ENCODE data around the gene PADI1.

Gene PADI1

DNA sequence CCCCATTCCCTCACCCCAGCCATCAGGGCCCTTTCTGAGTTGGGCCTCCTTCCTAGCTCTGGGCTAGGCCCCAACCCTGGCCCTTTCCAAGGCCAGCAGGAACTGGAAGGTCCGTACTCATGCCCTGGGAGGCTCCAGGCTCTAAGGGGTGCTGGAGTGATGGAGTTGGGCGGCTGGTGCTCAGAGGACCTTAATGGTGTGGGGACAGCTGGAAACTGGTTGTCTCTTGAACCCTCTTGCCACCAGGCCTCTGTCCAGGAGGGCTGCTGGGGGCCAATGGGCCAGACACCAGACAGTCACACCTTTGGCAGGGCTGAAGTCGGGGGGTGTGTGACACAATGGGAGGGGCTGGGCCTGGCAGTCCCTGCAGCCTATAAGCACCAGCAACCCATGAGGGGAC lies 9.2 kb upstream of the PADI1 start:
- no peak for DNase-seq (ENCODE audit: low read depth)

DNA sequence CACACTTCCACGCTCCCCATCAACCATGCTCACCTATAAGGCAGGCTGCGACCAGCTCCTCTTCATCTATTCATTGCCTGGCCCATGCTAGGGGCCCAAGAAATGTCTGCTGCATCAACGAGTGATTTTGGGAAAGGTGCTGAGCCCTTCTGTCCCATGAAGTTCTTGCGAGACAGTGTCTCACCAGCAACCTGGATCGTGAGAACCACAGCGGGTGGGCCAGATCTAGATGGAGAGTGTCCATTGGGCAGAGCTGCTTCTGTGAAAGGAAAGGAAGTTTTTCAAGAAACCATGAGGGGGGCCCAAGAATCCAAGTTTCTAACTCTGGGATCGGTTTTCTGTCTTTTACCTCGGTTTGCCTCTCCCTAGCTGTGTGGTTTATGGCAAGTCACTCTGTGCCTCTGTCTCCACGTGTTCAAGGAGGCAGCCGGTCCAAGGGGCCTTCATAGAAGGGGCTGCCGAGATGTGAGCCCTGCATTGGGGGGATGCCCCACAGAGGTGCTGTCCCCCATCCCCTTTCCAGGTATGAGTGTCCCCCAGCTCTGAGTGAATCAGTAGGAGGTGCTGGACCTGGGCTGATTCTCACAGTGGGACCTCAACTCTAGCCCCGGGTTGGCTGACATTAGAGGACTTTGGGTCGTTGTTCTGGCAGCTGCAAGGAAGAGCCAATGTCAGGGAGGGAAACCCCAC lies 8.3 kb upstream of the PADI1 start:
- no peak for DNase-seq (ENCODE audit: low read depth)

More for the DNA sequence above, 9.2 kb upstream of the PADI1 start:
- no peak overlapping the region for H3K4me3 ChIP-seq (ENCODE audit: low read depth, low read length)

DNA sequence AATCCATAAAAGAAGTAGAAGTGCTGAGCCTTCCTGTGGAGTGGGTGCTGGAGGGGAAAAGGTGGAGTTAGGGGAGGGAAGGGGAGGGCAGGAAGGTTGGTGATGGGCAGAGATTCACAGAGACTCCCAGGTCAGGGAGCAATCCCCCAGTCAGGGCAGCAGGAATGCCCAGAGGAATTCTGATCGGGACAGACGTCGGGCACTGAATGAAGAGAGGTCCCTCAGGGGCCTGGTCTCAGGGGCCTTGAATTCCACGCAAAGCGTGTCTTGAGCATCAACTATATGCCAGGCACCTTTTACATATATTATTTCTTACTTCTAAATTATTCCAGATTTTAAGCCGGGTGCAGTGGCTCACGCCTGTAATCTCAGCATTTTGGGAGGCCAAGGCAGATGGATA lies 7.2 kb upstream of the PADI1 start:
- H3K4me3 ChIP-seq (ENCODE audit: low read depth, low read length) = no peak overlapping the region
- no peak for DNase-seq (ENCODE audit: low read depth)

More for the DNA sequence above, 8.3 kb upstream of the PADI1 start:
- H3K4me3 ChIP-seq (ENCODE audit: low read depth, low read length) = no peak overlapping the region

DNA sequence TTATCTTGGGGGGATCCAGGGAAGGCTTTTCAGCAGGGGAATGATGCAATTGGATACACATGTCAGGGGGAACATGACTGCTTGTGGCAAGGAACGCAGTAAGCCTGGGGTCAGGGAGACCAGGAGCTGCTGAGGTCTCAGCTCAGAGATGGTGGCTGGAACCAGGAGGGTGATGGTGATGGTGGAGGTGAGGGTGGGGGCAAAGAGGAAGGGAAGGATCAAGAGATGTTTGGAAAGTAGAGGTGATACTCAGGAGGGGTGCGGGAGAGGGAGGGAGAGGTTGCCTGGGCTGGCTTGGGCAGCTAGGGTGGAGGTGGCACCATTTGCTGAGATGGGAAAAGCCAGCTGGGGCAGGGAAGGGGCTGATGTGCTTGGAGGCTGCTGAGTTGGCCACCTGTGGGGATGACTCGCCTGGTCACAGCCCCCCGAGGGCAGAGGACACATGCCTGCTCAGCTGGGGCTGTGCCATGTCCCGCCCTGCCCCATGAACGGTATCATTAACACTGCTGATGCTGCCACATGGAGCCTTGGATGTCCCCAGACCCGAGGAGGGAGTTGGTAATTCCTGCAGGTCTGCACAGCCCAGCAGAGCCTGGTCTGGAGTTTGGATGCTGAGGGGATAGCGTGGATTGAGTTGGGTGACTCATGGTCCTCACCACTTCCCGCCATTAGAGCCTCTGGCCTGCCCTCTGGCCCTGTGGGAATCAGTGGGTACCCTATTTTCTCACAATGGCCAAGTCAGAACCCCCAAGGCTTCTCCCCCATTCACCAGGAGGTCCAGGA lies 6.3 kb upstream of the PADI1 start:
- no peak for DNase-seq (ENCODE audit: low read depth)
- H3K4me3 ChIP-seq (ENCODE audit: low read depth, low read length) = no peak overlapping the region

DNA sequence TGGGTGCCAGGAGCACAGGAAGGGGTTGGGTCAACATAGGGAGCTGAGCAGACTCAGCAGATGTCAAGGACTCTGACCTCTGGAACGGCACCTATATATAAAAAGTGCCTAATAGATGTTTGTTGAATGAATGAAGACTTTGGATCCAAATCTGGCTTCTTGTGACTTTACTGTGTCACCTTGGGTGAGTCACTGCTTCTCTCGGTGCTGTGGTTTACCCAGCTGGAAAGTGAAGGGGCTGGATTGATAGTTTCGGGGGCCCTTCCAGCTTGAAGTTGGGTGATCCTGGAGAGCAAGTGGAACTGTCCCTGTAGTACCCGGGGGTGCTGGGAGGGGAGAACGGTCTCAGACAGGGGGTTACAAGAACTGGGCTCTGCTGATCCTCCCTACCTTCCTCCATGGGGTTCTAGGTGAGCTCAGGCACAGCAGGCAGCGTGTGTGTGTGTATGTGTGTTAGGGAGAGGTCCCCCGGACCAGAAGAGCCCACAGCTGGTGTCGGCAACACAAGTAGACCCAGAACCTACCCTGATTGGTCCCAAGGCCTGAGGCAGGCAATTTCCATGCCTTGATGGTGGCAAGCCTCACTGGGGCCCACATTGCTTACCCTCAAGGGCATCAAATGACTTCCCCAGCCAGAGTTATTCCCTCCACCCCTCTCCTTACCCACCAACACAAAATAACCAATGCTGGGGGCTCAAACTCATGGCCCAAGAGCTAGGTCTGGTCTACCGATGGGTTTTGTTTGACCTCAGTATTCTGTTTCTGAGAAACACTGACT lies 5.5 kb upstream of the PADI1 start:
- H3K4me3 ChIP-seq (ENCODE audit: low read depth, low read length) = no peak overlapping the region
- no peak for DNase-seq (ENCODE audit: low read depth)

DNA sequence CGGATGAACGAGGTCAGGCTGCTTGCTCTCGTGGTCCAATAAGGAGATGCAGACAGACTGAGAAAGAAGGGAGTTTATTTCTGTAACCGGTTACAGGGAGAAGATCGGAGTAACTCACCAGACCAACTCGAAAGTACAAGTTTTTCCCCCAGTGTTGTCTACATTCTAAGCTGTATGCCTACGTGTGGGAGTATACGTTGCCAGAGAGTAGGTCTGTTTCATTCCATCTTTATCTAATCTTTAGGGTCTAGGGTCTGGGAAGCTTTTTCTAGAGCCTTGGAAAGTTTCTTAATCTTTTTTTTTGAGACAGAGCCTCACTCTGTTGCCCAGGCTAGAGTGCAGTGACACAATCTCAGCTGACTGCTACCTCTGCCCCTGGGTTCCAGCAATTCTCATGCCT lies 4.7 kb upstream of the PADI1 start:
- DNase-seq (ENCODE audit: low read depth) = no peak

DNA sequence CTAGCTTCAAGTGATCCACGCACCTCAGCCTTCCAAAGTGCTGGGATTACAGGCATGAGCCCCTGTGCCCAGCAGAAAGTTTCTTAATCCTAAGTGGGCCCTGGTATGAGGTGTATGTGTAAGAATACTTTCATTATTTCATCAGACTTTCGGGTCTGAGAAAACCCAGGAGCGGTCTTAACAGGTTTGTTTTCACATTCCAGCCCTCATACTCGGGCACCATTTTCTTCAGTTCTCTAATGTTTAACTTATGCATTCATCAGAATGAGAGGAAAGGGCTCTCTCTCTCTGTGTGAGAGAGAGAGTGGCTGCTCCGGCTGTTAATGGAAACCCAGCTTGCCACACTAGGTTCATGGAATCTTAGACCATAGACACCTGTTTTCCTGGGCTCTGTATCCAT lies 4.2 kb upstream of the PADI1 start:
- H3K4me3 ChIP-seq (ENCODE audit: low read depth, low read length) = no peak overlapping the region
- no peak for DNase-seq (ENCODE audit: low read depth)

More for the DNA sequence above, 4.7 kb upstream of the PADI1 start:
- H3K4me3 ChIP-seq (ENCODE audit: low read depth, low read length) = no peak overlapping the region

DNA sequence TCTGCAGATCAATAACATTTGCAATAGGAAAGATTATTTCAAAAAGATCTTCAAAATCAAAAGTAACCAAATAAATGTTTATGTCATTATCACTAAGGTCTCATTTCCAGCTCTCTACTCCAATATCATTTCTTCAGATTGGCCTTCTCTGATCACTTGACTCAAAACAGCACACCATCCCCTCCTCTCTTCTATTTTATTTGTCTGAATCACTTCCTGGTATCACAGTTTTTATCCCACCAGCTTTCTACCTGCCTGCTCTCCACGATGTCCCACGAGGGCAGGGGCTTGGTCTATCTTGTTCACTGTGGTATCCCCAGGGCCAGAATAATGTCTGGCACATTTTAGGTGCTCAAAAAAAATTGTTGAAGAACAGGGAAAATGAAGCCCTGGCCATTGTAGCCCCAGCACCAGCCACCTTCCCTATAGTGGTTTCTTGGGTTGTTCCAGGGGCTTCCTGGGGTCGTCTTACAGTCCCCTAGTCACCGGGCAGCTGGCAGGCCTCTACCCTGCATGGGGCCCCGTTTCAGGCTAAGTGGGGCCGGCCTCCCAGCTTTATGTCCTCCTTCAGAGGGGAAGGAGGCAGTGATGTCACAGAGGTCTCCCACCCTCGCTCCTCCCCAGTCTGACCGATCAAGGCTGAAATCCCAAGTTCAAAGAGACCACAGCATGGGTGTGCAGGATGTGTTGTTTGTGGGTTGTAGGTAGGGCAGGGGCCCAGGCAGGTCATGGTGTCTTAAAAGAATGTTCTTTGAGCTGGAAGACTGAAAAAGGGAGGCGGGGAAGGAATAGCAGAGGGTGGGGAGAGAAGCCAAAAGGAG lies 3.5 kb upstream of the PADI1 start:
- DNase-seq (ENCODE audit: low read depth) = no peak

DNA sequence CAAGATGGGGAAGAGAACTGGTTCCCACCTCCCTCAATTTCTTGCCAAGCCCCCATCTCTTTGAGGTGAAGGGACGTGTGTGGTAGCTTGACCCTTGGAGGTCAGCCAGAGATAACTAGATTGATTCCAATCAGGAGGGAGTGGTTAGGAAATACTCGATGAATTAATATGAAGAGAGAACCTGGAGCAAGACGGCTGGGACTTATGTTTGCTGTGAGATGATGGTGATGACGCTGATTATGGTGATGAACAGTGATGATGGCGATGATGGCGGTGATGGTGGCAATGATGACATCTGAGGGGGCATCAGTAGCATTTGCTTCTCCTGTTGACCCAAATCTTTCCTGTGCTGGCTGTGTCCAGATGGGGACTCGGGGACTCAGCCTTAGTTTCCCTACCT lies 724 bp downstream of the PADI1 start:
- DNase-seq (ENCODE audit: low read depth) = no peak
- H3K4me3 ChIP-seq (ENCODE audit: low read depth, low read length) = no peak overlapping the region

More for the DNA sequence above, 3.5 kb upstream of the PADI1 start:
- no peak overlapping the region for H3K4me3 ChIP-seq (ENCODE audit: low read depth, low read length)

DNA sequence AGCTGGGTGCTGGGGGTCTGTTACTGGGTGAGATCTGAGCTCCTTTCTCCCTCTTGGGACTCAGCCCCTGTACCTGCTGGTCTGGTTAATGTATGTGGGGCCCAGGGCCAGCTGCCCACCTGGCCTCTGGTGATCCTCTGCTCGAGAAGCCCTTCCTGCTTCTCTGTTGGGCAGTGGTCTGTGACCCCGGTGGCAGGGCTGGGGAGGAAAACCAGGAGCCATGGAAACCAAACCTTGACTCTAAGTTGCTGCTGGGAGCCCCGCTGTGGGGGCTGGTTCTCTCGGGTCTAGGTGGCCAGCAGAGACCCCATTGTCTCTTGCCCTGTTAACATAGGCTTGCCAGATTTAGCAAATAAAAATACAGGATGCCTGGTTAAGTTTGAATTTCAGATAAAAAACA lies 1.3 kb downstream of the PADI1 start:
- no peak overlapping the region for H3K4me3 ChIP-seq (ENCODE audit: low read depth, low read length)
- DNase-seq (ENCODE audit: low read depth) = no peak

DNA sequence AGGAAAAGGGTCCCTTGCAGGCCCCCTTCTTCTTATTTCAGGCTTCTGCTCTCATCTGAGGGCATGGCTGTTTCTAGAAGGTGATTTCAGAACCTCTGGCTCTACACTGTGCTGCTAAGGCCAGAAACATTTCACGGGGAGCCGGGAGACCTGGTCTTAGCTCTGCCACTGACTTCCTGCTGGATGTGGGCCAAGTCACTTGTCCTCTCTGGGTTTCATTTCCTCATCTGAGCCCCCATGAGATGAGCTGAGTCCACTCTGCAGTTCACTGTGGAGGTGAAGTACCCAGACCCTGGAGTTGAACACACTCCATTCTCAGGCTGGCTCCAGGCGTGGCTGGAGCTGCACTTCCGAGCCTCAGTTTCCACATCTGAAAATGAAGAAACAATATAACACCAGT lies 2.1 kb downstream of the PADI1 start:
- no peak overlapping the region for H3K4me3 ChIP-seq (ENCODE audit: low read depth, low read length)
- no peak for DNase-seq (ENCODE audit: low read depth)

DNA sequence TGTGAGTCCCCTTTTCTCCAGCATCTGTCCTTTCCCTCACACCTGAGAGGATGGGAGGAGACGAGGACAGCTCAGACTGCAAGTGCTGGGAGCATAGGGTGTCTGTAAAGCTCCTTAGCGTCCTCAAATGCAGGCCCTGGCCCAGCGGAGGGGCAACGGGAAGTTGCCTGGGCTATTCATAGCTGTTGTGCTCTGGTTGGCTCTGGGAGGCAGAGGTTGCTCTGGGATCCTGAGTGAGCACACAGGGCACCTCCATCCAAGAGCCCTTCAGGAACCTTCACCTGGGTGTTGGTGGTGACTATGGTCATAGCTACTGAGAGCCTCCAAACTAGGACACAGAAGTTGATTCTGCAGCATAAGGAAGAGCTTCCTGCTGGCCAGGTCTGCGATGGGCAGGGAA lies 2.6 kb downstream of the PADI1 start:
- no peak overlapping the region for H3K4me3 ChIP-seq (ENCODE audit: low read depth, low read length)
- DNase-seq (ENCODE audit: low read depth) = no peak

DNA sequence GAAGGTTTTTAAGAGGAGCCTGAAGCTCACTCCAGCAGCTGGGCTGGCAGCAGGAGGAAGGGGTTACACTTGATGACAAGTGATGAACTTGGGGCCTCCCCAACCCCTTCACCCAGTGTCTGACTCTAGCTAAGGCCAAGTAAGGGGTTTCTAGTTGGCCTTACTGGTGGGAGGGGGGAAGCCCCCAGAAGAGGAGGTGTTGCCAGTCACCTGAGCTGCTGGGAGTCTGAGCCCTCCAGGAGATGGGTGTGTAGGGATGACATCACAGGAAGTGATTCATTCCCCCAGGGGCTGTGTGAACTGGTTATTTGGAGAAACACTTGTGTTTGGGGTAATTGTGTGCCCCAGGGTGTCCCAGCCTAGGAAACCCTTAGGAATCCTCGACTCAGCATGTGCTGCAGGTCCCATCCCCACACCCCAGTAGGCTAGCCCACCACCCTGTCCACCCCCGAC lies 3.1 kb downstream of the PADI1 start:
- no peak overlapping the region for H3K4me3 ChIP-seq (ENCODE audit: low read depth, low read length)
- DNase-seq (ENCODE audit: low read depth) = peak; percentile 26

DNA sequence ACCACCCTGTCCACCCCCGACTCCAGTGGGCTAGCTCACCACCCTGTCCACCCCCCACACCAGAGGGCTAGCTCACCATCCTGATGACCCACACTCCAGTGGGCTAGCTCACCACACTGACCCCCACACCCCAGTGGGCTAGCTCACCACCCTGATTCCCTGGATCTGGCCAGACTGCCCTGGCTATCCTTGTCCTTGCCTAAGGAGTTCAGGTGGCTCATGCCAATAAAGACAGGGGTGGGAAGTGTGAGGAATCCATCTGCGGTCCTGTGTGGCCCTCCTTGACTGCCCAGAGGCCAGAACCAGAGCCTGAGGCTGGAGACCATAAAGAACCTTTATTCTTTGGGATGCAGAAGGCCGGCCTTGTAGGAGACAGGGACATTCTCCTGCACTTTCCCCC lies 3.6 kb downstream of the PADI1 start:
- no peak overlapping the region for H3K4me3 ChIP-seq (ENCODE audit: low read depth, low read length)
- DNase-seq (ENCODE audit: low read depth) = no peak

DNA sequence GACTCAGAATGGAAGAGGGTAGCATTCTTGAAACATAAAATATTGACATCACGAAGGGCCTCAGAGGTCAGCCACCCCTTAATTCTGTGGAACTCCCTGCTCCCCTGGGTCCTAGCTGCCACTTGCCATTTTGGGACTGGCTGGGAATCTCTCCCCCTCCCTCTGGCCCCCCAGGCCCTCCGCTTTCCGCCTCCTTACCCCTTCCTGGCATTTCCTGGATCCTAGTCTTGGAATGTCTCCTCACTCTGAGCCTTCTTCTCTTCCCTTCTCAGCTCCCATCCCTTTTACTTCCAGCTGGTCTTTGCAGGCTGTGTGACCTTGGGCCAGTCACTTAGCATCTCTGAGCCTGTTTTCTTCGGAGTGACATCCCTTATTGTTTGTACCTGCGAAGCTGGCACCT lies 4.5 kb downstream of the PADI1 start:
- no peak for DNase-seq (ENCODE audit: low read depth)
- H3K4me3 ChIP-seq (ENCODE audit: low read depth, low read length) = no peak overlapping the region

DNA sequence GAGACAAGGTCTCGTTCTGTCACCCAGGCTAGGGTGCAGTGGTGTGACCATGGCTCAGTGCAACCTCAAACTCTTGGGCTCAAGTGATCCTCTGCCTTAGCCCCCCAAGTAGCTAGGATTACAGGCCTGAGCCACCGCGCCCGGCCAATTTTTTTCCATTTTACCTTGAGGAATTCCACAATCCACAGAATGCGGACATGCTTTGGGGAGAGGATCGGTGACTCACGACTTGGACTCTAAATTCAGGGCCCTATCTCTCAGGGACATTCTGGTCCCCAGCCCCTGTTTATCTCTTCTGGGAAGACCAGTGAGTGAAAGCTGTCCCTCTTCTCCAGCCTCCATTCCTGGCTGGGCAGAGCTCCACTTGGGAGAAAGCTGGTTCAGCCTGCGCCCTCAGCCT lies 5.2 kb downstream of the PADI1 start:
- no peak for DNase-seq (ENCODE audit: low read depth)
- H3K4me3 ChIP-seq (ENCODE audit: low read depth, low read length) = no peak overlapping the region

DNA sequence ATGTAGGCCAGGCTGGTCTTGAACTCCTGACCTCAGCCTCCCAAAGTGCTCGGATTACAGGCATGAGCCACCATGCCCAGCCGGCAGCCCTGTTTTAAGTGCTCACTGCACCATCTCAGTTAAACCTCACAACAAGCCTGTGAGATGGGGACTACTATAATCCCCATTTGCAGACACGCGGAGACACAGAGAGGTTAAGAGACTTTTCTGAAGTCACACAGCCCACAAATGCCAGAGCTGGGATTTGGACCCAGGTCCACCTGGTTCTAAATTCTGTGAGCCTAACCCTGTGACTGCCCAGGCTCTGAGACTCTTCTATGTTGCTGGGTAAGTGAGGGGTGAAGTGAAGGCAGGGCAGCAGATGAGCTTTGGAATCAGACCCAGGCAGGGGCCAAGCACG lies 6.4 kb downstream of the PADI1 start:
- no peak for DNase-seq (ENCODE audit: low read depth)
- no peak overlapping the region for H3K4me3 ChIP-seq (ENCODE audit: low read depth, low read length)

DNA sequence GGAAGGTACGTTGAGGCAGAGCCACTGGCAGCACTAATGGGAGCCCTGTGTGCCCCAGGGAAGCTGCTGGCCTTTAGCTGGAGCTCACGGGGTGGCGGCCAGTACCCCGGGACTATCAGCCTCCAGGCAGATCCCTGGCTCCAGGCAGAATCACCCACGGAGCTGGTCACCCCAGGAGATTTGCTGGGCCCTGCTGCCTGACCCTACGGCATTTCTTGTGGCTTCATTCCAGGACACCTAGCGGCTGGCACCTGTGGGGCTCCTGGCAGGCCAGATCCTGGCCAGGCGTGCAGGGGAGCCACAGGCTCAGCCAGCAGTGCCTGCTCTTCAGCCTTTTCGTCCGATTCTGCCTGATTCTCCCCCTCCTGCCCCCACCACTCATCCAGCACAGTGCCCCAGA lies 7.1 kb downstream of the PADI1 start:
- no peak for DNase-seq (ENCODE audit: low read depth)
- H3K4me3 ChIP-seq (ENCODE audit: low read depth, low read length) = no peak overlapping the region

DNA sequence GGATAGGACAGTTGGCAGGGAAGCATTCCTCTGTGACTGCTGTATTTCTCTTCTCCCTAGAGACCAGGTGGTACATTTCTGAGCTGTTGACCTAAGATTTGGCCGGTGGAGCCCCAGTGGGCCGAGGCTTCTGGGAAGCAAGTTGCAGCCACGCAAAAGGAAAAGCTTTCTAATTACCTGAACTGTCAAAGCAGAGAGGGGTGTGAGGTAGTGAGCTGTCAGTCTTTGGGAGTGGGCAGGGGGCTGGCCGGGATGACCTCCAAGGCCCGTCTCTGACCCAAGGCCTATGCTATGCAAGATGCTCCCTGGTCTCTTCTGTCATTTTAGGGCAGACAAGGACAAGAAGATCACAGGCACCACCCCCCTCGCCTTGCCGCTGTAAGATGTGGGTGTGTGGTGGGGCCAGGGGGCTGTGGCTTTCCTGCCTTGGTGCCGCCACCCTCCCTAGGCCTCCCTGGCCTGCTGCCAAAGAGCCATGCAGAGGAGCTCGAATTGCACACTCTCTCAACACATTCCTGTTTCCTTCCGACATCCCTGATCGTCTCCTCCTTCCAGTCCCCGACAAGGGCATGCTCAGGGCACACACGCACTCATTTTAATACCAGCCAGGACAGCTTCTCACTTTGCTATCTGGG lies 7.7 kb downstream of the PADI1 start:
- H3K4me3 ChIP-seq (ENCODE audit: low read depth, low read length) = no peak overlapping the region
- DNase-seq (ENCODE audit: low read depth) = peak; percentile 69
